Measurements from ENCODE around the gene HS6ST2.
"Not testable (repeated sequence)": the region's sequence is repeated elsewhere in the genome, so short reads cannot be mapped to it uniquely, and the experiment has no call there.

HS6ST2 gene

DNA sequence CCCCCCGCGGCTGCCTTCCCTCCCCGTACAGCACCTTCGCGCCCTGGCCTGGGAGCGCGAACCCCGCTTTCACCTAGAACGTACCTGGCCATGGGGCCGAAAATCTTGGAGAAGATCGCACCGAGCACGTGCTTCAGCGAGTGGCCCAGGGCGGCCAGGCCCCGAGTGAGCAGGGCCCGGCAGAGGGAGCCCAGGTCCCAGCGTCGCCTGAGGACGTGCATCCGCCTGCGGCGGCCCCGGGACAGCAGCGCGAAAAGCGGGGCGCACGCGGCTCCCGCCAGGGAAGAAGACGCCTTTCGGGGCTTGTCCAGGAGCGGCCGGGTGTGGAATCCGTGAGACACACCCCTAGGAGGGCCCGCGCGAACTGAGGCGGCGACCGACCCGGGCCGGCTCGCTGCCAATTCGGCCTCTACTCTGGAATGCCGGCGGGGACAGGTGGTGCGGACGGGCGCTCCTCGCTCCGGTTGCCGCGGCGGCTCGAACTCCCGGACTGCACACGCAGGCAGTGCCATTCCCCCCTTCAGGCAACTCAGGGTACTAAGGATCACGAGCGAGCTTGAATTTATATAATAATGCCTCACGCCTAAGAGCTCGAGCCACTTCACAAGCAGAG lies at the start of gene HS6ST2:
TSS of gene HS6ST2 (minus strand) at position 539 of the 613 bp plus-strand sequence.
- no peak for DNase-seq (ENCODE audit: low read depth)

GRCh38 chrX:133007458-133007857 lies 49.0 kb upstream of the HS6ST2 start:
- no peak for DNase-seq (ENCODE audit: low read depth)

- no peak for DNase-seq (ENCODE audit: low read depth)
These were observed 47.2 kb upstream of the HS6ST2 start for GRCh38 chrX:133005616-133006015.

DNA sequence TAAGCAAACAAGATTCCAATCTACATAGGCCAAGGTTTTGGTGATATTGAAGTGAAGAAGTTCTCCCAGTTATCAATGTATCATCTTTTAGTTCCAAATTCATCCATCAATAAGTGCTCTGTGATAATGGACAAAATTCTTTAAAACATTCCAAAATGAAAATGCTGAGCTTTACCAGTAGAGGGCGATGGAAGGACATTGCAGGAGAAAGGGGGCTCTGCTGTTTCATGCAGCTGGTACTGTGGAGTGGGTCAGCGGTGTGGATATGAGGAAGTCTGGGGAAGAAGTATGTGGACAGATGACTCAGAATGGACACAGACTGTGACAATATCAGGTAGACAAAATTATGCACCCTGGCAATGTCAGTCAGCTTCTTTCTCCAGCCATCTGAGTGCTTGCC lies 46.6 kb upstream of the HS6ST2 start:
- no peak for DNase-seq (ENCODE audit: low read depth)

GRCh38 chrX:132999209-132999608 lies 40.8 kb upstream of the HS6ST2 start:
- no peak for DNase-seq (ENCODE audit: low read depth)

GRCh38 chrX:132990835-132991234 lies 32.4 kb upstream of the HS6ST2 start:
- DNase-seq (ENCODE audit: low read depth) = no peak

DNA sequence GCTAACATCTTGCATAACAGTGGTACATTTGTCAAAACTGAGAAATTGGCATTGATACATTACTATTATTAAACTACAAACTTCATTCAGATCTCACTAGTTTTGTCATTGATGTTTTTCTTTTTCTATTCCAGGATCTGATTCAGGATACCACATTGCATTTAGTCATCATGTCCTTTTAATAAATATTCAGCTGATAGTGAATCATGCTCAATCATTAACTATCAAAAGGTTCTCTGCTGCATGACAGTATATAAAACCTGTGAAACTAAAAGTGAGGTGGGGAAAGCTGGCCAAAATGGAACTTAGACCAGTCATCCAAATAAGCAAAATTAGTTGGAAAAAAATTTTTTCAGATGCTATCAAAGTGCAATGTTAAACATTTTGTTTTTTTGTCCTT lies 28.1 kb upstream of the HS6ST2 start:
- no peak for DNase-seq (ENCODE audit: low read depth)

GRCh38 chrX:132984058-132984650 lies 25.7 kb upstream of the HS6ST2 start:
- DNase-seq (ENCODE audit: low read depth) = no peak

- DNase-seq (ENCODE audit: low read depth) = no peak
These were observed 25.1 kb upstream of the HS6ST2 start for GRCh38 chrX:132983496-132983895.

GRCh38 chrX:132980035-132980434 lies 21.6 kb upstream of the HS6ST2 start:
- not testable (repeated sequence) for DNase-seq (ENCODE audit: low read depth)

DNA sequence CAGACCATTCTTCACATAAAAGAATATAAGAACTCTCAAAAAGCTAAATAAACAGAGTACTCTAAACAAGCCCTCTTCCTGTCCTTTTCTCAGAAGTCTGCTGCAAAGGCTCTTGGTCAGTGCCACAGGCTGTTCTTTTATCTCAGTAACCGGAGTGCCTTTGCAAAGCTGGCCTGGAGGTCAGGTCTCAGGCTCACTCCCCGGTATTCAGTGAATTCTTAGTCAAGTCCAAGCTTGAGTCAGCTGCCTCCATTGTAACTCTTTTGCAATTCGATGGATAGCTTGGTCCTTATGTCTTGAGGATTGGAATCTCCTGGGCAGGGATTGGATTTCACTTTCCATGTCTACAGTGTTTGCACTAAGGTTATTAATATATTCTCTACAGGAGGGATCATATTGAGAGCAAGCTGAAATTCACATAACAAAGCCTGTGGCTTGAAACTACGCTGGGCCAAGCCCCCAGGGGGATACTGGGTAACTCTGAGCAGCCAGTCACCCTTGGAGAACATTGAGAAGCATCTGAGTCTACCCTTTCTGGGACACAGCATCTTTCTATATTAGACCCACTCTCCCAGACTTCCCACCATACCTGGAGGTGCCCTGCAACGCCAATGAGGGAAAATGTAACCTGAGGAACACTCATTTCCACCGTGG lies 10.0 kb upstream of the HS6ST2 start:
- DNase-seq (ENCODE audit: low read depth) = no peak

GRCh38 chrX:132967049-132967448 lies 8.6 kb upstream of the HS6ST2 start:
- no peak for DNase-seq (ENCODE audit: low read depth)

DNA sequence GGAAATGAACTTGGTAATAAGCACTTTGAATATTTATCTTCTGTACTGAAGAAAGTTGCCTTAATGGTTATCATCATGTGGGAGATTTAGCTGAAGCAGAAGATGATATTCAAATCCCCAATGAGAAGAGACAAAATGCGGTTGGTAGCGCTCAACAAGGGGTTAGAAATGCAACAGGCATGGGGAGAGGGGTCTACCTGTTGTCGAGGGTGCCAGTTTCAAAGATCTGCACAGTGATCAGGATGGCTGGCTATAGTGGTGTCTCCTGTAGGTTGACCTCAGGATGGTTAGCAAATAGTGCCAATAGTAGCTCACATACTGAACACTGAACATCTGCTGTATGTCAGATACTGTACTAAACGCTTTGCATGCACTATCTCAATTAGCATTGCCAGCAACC lies 7.0 kb upstream of the HS6ST2 start:
- no peak for DNase-seq (ENCODE audit: low read depth)

- no peak for DNase-seq (ENCODE audit: low read depth)
These were observed 3.1 kb upstream of the HS6ST2 start for GRCh38 chrX:132961511-132961910.

- DNase-seq (ENCODE audit: low read depth) = no peak
These were observed 978 bp downstream of the HS6ST2 start for GRCh38 chrX:132957211-132958090.

DNA sequence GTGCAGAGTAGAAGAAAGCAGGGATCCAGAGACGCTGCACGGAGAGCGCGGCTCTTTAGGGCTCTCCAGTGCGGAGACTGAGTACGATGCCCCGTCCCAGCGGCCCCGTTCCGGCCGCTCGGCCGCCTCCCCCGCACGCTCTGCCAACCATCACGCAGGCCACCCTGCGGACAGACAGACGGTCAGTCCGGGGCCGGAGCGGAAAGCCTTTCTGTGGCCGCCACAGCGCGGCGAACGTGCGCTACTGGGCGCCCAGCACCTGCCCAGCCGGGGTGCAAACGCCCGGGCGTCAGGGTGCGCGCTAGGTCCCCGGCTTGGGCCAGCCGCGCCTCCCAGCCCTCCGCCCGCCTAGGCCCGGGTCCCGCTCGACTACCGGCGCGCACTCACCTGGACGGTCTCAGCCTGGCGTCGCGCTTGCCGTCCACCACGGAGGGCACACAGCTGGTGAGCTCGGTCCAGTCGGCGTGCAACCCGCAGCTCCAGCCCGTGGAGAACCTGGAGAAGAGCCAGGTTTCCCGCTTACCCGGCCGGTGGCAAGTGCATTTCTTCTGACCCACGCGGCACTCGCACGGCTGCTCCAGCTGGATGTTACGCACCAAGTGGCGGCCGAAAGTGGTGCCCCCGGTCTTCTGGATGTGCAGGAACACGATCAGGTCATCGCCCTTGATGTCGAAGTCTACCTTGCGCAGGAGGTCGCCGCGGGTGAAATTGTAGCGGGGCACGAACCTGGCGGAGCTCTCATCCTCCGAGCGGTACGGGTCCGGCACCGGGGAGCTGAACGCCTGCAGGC lies 1.8 kb downstream of the HS6ST2 start:
- no peak for DNase-seq (ENCODE audit: low read depth)

DNA sequence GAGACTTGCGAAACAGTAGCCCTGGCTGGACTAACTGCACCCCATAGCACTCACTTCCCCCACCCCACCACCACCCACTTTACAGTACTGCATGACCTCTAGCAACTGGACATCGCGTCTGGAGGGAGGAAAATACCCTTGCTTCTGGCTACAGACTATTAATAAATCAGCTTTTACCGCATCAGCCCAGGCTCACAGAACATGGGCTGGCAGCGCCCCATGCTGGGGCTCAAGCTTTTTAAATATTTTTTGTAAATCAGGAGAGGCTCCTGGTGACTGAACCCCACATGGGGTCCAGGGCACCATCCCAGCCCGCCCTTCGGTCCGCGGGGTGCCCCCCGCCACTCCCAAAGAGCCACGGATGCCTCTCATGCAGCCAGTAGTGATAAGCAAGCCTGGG lies 2.7 kb downstream of the HS6ST2 start:
- DNase-seq (ENCODE audit: low read depth) = no peak

- DNase-seq (ENCODE audit: low read depth) = no peak
These were observed 4.1 kb downstream of the HS6ST2 start for GRCh38 chrX:132954323-132954722.

GRCh38 chrX:132953354-132953753 lies 5.1 kb downstream of the HS6ST2 start:
- no peak for DNase-seq (ENCODE audit: low read depth)

- no peak for DNase-seq (ENCODE audit: low read depth)
These were observed 9.7 kb downstream of the HS6ST2 start for GRCh38 chrX:132948648-132949260.

GRCh38 chrX:132945055-132945599 lies 13.3 kb downstream of the HS6ST2 start:
- not testable (repeated sequence) for DNase-seq (ENCODE audit: low read depth)
